Endodermal cell (in vitro differentiated cells): ENCODE results near the gene COX7A2. TPM values are rescaled to one million over a fixed set of nuclear protein-coding genes. Genes with fewer than 3 reads are reported as not detected.

Experiments used
- DNase-seq: peaks from one replicate; pipeline ENCODE4 v3.0.0-alpha.2; 2017
- H3K27ac ChIP-seq: 2 replicates; pipeline ENCODE4 v1.5.1; 2013; ENCODE audit warnings: mild to moderate bottlenecking, low read depth, low read length, moderate library complexity
- H3K27me3 ChIP-seq: 2 replicates; pipeline ENCODE4 v1.6.1; 2013; ENCODE audit warnings: mild to moderate bottlenecking, low read length, moderate library complexity; ENCODE audit not compliant: insufficient read depth, control insufficient read depth, poor library complexity, severe bottlenecking
- H3K36me3 ChIP-seq: 2 replicates; pipeline ENCODE4 v1.7.0; 2013; ENCODE audit warnings: mild to moderate bottlenecking, low read length, moderate library complexity; ENCODE audit not compliant: control insufficient read depth, insufficient read depth
- H3K4me1 ChIP-seq: one replicate; pipeline ENCODE4 v1.7.0; 2013; ENCODE audit warnings: low read length; ENCODE audit not compliant: control insufficient read depth, insufficient read depth
- H3K4me3 ChIP-seq: 2 replicates; pipeline ENCODE4 v1.5.1; 2013; ENCODE audit warnings: mild to moderate bottlenecking, low read length, moderate library complexity
- H3K9ac ChIP-seq: 2 replicates; pipeline ENCODE4 v1.6.1; 2013; ENCODE audit warnings: mild to moderate bottlenecking, low read length, moderate library complexity; ENCODE audit not compliant: poor library complexity, severe bottlenecking; ENCODE audit errors: extremely low read depth
- H3K9me3 ChIP-seq: 2 replicates; pipeline ENCODE4 v1.6.1; 2013; ENCODE audit warnings: mild to moderate bottlenecking, low read length, moderate library complexity; ENCODE audit not compliant: control insufficient read depth
- H3K27ac Mint-ChIP-seq: 2 replicates; pipeline ENCODE4 v1.8.0; 2020; ENCODE audit warnings: mixed read lengths
- H3K27me3 Mint-ChIP-seq: 2 replicates; pipeline ENCODE4 v1.8.0; 2021; ENCODE audit warnings: mild to moderate bottlenecking, mixed read lengths; ENCODE audit not compliant: insufficient read depth
- H3K36me3 Mint-ChIP-seq: 2 replicates; pipeline ENCODE4 v1.8.0; 2020; ENCODE audit warnings: low read depth, mixed read lengths
- H3K4me1 Mint-ChIP-seq: 2 replicates; pipeline ENCODE4 v1.8.0; 2020; ENCODE audit warnings: mixed read lengths
- H3K4me3 Mint-ChIP-seq: 2 replicates; pipeline ENCODE4 v1.8.0; 2020; ENCODE audit warnings: mild to moderate bottlenecking, moderate library complexity, mixed read lengths
- H3K9me3 Mint-ChIP-seq: 2 replicates; pipeline ENCODE4 v1.8.0; 2020; ENCODE audit warnings: mild to moderate bottlenecking, mixed read lengths
- WGBS, 2 experiments: methylation state at CpG; one replicate each; pipeline versions ENCODE4 v1.1.5 to v1.1.7; 2013; ENCODE audit warnings: missing lambda C conversion rate in 2 of 2, mixed read lengths in 1 of 2; ENCODE audit not compliant: insufficient coverage in 1 of 2, insufficient read length in 1 of 2; 5-methylcytosine and 5-hydroxymethylcytosine counted together
- total RNA-seq, 2 donors: library from RNA; stranded (reverse); fragmentation: NEBNext Ultra II Directional in 1 of 2; extraction: Animal tissue kit (Norgen Biotek cat#: 25700) in 1 of 2; gene quantifications; 2 replicates in 1 of 2; 3 replicates in 1 of 2; pipeline ENCODE4 v1.2.1, GENCODE V29; 2021
- TF ChIP-seq, protein P1 (sequence below): fragments of 200-600 bp; sonication (generic); conservative IDR thresholded peaks from 2 replicates; pipeline ENCODE4 v1.5.0; 2021; ENCODE audit warnings: antibody characterized with exemption, mild to moderate bottlenecking

COX7A2 gene
- total RNA-seq, 2 donors from 2014 or later, result 399 to 472 TPM

DNA sequence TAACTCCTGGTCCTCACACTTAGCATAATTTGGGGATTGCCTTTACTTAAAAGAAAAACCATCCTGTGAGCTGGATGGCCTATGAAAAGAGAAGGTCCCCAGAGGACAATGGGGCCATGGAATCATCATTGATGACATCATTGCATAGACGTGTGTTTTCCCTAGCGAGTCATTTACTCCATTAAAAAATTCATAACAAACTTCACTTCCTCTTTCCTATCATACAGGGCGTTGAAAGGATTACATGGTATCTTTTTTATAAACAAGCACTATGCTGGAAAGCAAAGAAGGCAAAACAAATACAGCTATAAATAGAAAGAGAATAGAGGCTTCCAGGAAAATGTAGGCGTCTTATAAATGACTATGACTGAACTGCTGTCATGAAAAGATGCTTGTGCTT is 26.4 kb downstream of the COX7A2 start:
- TF ChIP-seq, protein P1, sequence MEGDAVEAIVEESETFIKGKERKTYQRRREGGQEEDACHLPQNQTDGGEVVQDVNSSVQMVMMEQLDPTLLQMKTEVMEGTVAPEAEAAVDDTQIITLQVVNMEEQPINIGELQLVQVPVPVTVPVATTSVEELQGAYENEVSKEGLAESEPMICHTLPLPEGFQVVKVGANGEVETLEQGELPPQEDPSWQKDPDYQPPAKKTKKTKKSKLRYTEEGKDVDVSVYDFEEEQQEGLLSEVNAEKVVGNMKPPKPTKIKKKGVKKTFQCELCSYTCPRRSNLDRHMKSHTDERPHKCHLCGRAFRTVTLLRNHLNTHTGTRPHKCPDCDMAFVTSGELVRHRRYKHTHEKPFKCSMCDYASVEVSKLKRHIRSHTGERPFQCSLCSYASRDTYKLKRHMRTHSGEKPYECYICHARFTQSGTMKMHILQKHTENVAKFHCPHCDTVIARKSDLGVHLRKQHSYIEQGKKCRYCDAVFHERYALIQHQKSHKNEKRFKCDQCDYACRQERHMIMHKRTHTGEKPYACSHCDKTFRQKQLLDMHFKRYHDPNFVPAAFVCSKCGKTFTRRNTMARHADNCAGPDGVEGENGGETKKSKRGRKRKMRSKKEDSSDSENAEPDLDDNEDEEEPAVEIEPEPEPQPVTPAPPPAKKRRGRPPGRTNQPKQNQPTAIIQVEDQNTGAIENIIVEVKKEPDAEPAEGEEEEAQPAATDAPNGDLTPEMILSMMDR, result no peak
- Histone ChIP-seq H3K4me3 (no peak overlapping the region), H3K27ac (no peak overlapping the region), H3K36me3 (no peaks in the 10 kb centered on the region), H3K9me3 (no peaks in the 10 kb centered on the region), H3K9ac (no peak overlapping the region), H3K27me3 (no peaks in the 10 kb centered on the region), H3K4me1 (no peaks in the 10 kb centered on the region)
- H3K4me3 Mint-ChIP-seq, result no peak overlapping the region
- no peak for DNase-seq
- no peak overlapping the region for H3K27ac Mint-ChIP-seq
- H3K4me1 Mint-ChIP-seq, result peaks cover 2% of the 10 kb centered on the region
- no peaks in the 10 kb centered on the region for H3K36me3 Mint-ChIP-seq
- no peaks in the 10 kb centered on the region for H3K9me3 Mint-ChIP-seq
- no peaks in the 10 kb centered on the region for H3K27me3 Mint-ChIP-seq
- WGBS, 2 experiments, result 80 to 97% methylated on average over 3 to 4 of the region's 4 CpGs

DNA sequence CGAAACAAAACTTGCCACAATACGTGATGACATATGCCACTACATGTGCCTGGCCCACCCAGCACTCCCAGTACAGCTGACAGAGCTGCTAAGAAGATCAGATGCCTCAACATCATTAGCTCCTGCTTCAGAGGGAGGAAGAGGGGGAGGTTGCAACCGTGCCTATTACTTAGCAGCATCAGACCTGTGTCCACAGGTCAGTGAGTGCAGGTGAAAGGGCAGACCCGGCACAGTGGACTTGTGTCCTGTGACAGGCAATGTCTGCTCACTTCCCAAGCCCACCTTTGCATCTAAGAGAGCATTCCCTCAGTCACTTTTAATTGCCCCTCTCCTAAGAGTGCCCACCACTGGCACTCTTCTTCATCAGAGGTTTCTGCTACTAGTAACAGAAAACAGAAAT is 28.3 kb downstream of the COX7A2 start:
- WGBS, 2 experiments, result 87 to 92% methylated on average over 2 to 4 of the region's 4 CpGs
- no peaks in the 10 kb centered on the region for H3K36me3 Mint-ChIP-seq
- H3K4me1 Mint-ChIP-seq, result peaks cover 5% of the 10 kb centered on the region
- TF ChIP-seq, protein P1, result no peak
- no peaks in the 10 kb centered on the region for H3K9me3 Mint-ChIP-seq
- no peak overlapping the region for H3K27ac ChIP-seq
- no peaks in the 10 kb centered on the region for H3K9me3 ChIP-seq
- no peak overlapping the region for H3K27ac Mint-ChIP-seq
- no peak for DNase-seq
- no peaks in the 10 kb centered on the region for H3K36me3 ChIP-seq
- H3K4me3 Mint-ChIP-seq, result no peak overlapping the region
- H3K4me1 ChIP-seq, result no peaks in the 10 kb centered on the region
- H3K27me3 ChIP-seq, result no peaks in the 10 kb centered on the region
- peaks cover 5% of the 10 kb centered on the region for H3K27me3 Mint-ChIP-seq
- no peak overlapping the region for H3K9ac ChIP-seq
- no peak overlapping the region for H3K4me3 ChIP-seq

DNA sequence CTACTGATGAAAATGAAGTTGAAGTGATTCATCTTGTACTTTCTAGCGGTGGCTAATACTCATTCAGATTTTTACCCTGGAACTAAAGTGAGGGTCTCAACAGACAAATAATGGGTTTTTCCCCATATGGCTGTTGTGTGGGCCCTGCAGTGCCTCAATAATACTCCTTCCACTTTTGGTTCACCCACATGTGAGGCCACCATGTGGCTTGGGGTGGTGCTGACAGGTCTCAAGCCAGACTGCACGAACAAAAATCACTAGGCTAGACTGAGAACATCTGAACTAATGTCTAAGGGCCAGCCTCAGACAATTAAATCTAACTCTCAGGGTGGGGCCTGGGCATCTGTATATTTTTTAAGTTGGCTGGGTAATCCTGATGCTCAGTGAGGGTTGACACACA is 29.9 kb downstream of the COX7A2 start:
- Histone ChIP-seq H3K4me1 (no peaks in the 10 kb centered on the region), H3K36me3 (no peaks in the 10 kb centered on the region), H3K27me3 (peaks cover 13% of the 10 kb centered on the region), H3K27ac (no peak overlapping the region), H3K9me3 (no peaks in the 10 kb centered on the region), H3K4me3 (no peak overlapping the region), H3K9ac (no peak overlapping the region)
- H3K4me1 Mint-ChIP-seq, result peaks cover 8% of the 10 kb centered on the region
- H3K9me3 Mint-ChIP-seq, result no peaks in the 10 kb centered on the region
- H3K27ac Mint-ChIP-seq, result no peak overlapping the region
- H3K27me3 Mint-ChIP-seq, result peaks cover 20% of the 10 kb centered on the region
- no peak overlapping the region for H3K4me3 Mint-ChIP-seq
- 88% methylated on average over 2 of the region's 2 CpGs; no CpG with 5 or more reads in 1 of the 2 experiments for WGBS, 2 experiments
- H3K36me3 Mint-ChIP-seq, result no peaks in the 10 kb centered on the region
- DNase-seq, result no peak
- TF ChIP-seq, protein P1, result peak; percentile 50
